ENCODE measurements around the gene KIF12. TPM values are rescaled to one million over a fixed set of nuclear protein-coding genes. Genes with fewer than 3 reads are reported as not detected.

The KIF12 gene
- total and polyA plus RNA-seq, 2 of the 13 experiments (the other 11 are each of a cell fraction or from before 2014, with no cell fraction given): 1.8 to 12.5 TPM

GRCh38 chr9:114051706-114052105, 47.4 kb downstream of the KIF12 start:
- FAIRE-seq: no peak
- intact Hi-C loops (cut with micrococcal nuclease; ENCODE audit: unreplicated experiment): no loop called here
- H3K27me3 ChIP-seq (ENCODE audit: control insufficient read depth in 1 of 2, insufficient read depth in 2 of 2, low read length in 2 of 2): peaks cover 1 to 6% of the 10 kb centered on the region in 2 experiments; a peak in 2 of 5 replicates

More at GRCh38 chr9:114051706-114052105, 47.4 kb downstream of the KIF12 start:
- no peaks in the 10 kb centered on the region for H4K20me1 ChIP-seq (ENCODE audit: insufficient read depth, low read length)
- peaks cover 21% of the 10 kb centered on the region for H3K4me1 ChIP-seq (ENCODE audit: insufficient read depth, low read length)
- ATAC-seq (no peak), DNase-seq (ENCODE audit: low spot score) (no peak)
- no peak overlapping the region for H3K4me3 ChIP-seq (replicated peaks in 1 of 3; ENCODE audit: insufficient read depth in 1 of 3, low read depth in 2 of 3, low read length in 3 of 3)
- no peaks in the 10 kb centered on the region for H3K36me3 ChIP-seq (replicated peaks in 1 of 2; ENCODE audit: control insufficient read depth in 1 of 2, insufficient read depth in 2 of 2, low read length in 2 of 2)
- no peaks in the 10 kb centered on the region for H3K9me3 ChIP-seq (ENCODE audit: low read length)
- H3K4me2 ChIP-seq (ENCODE audit: low read depth, low read length): no peak overlapping the region
- no peak overlapping the region for H3K27ac ChIP-seq (ENCODE audit: extremely low read length, insufficient read depth, low read length)
- ChIA-PET CTCF (ENCODE audit: low intra/inter-chr PET ratio, low total read pairs) (no interaction called here), POLR2A (no interaction called here)
- no TSS peak for BruUV-seq (replicated peaks)
- TF ChIP-seq PHF8 (CRISPR knock-in tag; IDR thresholded peaks at IDR 0.05) (no peak), ZNF746 (CRISPR knock-in tag; IDR thresholded peaks at IDR 0.05) (no peak), POGK (CRISPR knock-in tag; conservative IDR thresholded peaks at IDR 0.05) (no peak), ZNF563 (CRISPR knock-in tag; IDR thresholded peaks at IDR 0.05) (no peak), ZSCAN31 (CRISPR knock-in tag; IDR thresholded peaks at IDR 0.05; ENCODE audit: low read depth) (no peak), KLF13 (CRISPR knock-in tag; IDR thresholded peaks at IDR 0.05) (no peak), UBTF (CRISPR knock-in tag; IDR thresholded peaks at IDR 0.05) (no peak), HMG20B (CRISPR knock-in tag; conservative IDR thresholded peaks at IDR 0.05) (no peak), ZNF264 (CRISPR knock-in tag; IDR thresholded peaks at IDR 0.05) (no peak), ZNF839 (CRISPR knock-in tag; IDR thresholded peaks at IDR 0.05; ENCODE audit: borderline replicate concordance) (no peak), ZNF138 (CRISPR knock-in tag; IDR thresholded peaks at IDR 0.05; ENCODE audit: low read depth) (no peak), SP1 (IDR thresholded peaks at IDR 0.05) (no peak), SP1 (CRISPR knock-in tag; IDR thresholded peaks at IDR 0.05) (no peak), CAMTA2 (CRISPR knock-in tag; IDR thresholded peaks at IDR 0.05; ENCODE audit: borderline replicate concordance) (no peak), ZNF24 (IDR thresholded peaks at IDR 0.05) (no peak), SRY (CRISPR knock-in tag; IDR thresholded peaks at IDR 0.05) (no peak), PLSCR1 (CRISPR knock-in tag; IDR thresholded peaks at IDR 0.05; ENCODE audit: borderline replicate concordance) (no peak), RNF2 (conservative IDR thresholded peaks at IDR 0.05; ENCODE audit: low read depth) (no peak)
- in situ Hi-C loops (cut with HindIII; ENCODE audit: extremely low pct_ligation_motif_present, low pct_unique_long_range_greater_than_20kb): no loop called here
- H3K9ac ChIP-seq (ENCODE audit: insufficient read depth, low read depth, low read length): no peak overlapping the region
- no peaks in the 10 kb centered on the region for H3K79me2 ChIP-seq (ENCODE audit: insufficient read depth, low read length)
- 18% methylated on average over 4 of the region's 7 CpGs for WGBS (ENCODE audit: low lambda C conversion rate)
- H2AFZ ChIP-seq (ENCODE audit: low read length): no peak overlapping the region
